ENCODE measurements around the gene CDH12.

The CDH12 gene

DNA sequence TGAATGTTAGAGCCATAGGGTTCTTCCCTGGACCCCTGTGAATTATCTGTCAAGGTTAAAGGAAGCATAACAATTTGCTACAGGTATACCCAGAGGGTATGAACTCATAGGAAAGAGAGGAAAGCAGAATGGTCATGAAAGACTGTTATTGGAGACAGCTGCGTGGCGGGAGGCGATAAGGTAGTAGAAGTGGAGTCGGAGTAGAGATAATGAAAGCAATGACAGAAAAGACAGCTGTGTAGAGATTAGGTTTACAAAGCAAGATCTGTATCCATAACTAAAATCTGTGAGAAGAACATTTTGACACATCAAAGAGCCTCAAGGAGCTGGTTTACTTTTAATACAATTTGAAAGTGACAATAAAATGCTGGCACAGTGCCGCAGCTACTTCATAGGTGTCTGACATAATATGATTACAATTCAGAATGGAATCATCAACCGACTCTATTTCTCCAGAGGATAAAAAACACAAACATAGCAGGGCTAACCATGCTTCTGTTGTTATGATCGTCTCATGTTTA is 603.9 kb downstream of the CDH12 start:
- H3K36me3 ChIP-seq: no peaks in the 10 kb centered on the region
- H3K4me3 ChIP-seq (ENCODE audit: low read depth, low read length): no peak overlapping the region
- H3K27me3 ChIP-seq (ENCODE audit: insufficient read depth, low read depth, severe bottlenecking): no peaks in the 10 kb centered on the region
- DNase-seq: no peak
- H3K27ac ChIP-seq: no peak overlapping the region
- no peaks in the 10 kb centered on the region for H3K9me3 ChIP-seq (ENCODE audit: severe bottlenecking)
- TF ChIP-seq, protein P1, sequence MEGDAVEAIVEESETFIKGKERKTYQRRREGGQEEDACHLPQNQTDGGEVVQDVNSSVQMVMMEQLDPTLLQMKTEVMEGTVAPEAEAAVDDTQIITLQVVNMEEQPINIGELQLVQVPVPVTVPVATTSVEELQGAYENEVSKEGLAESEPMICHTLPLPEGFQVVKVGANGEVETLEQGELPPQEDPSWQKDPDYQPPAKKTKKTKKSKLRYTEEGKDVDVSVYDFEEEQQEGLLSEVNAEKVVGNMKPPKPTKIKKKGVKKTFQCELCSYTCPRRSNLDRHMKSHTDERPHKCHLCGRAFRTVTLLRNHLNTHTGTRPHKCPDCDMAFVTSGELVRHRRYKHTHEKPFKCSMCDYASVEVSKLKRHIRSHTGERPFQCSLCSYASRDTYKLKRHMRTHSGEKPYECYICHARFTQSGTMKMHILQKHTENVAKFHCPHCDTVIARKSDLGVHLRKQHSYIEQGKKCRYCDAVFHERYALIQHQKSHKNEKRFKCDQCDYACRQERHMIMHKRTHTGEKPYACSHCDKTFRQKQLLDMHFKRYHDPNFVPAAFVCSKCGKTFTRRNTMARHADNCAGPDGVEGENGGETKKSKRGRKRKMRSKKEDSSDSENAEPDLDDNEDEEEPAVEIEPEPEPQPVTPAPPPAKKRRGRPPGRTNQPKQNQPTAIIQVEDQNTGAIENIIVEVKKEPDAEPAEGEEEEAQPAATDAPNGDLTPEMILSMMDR (IDR thresholded peaks at IDR 0.05; ENCODE audit: low read depth, low read length): no peak

DNA sequence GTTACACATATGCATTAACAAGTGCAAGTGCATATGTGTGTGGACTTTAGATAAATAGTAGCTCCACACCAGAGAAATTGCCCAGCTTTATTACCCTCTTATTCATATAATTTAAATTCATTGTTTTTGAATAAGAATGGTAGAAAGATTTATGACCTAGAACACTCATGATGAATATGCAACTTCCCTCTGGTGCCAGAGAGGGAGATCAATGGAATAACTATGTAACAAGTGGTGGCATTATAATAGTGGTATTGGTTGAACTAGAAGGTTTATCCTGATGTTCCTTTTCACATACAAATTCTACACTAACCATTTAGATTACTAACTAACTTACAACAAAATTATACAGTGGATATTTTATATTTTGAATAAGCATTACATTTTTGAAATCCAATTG is 607.4 kb downstream of the CDH12 start:
- Histone ChIP-seq H3K4me3 (ENCODE audit: low read depth, low read length) (no peak overlapping the region), H3K36me3 (no peaks in the 10 kb centered on the region), H3K27me3 (ENCODE audit: insufficient read depth, low read depth, severe bottlenecking) (no peaks in the 10 kb centered on the region), H3K9me3 (ENCODE audit: severe bottlenecking) (no peaks in the 10 kb centered on the region), H3K27ac (no peak overlapping the region)
- no peak for DNase-seq
- TF ChIP-seq, protein P1 (IDR thresholded peaks at IDR 0.05; ENCODE audit: low read depth, low read length): no peak

DNA sequence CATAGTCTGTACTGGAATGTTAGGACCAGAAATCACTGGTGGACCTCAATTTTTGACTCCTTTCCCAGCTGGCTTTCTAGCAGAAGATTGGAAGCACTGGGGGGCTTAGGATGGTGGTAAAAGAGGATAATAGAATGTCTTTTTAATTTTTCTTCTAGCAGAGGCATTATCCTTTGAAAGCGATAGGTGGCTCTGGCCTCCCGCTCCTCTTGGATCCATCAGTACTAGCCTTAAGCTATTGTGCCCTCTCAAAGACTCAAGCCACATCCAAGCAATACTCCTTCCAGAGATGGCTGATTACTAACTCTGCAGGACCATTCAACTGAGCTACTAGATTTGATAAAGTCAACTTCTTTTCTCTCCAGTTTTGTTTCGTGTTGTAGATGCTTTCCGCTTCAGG is 610.6 kb downstream of the CDH12 start:
- Histone ChIP-seq H3K36me3 (no peaks in the 10 kb centered on the region), H3K27ac (no peak overlapping the region), H3K27me3 (ENCODE audit: insufficient read depth, low read depth, severe bottlenecking) (no peaks in the 10 kb centered on the region), H3K4me3 (ENCODE audit: low read depth, low read length) (no peak overlapping the region), H3K9me3 (ENCODE audit: severe bottlenecking) (no peaks in the 10 kb centered on the region)
- no peak for DNase-seq
- TF ChIP-seq, protein P1 (IDR thresholded peaks at IDR 0.05; ENCODE audit: low read depth, low read length): no peak

DNA sequence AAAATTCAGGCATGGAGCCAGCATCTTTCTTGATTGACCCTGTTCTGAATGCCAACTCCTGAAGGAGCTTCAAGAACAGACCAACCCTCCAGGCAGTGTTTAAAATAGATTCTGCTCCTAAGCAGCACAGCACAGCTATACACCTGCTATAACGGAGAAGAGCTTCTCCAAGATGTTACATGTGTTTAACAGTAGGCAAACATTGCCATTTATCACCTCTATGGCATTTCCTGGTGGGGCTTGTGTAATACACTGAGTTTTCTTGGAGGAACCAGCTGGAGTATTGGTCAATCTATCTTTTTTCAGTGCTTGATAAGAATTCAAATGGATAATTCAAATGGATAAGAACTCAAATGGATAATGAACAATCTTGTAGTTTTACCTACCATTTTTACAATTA is 615.1 kb downstream of the CDH12 start:
- Histone ChIP-seq H3K9me3 (ENCODE audit: severe bottlenecking) (no peaks in the 10 kb centered on the region), H3K36me3 (no peaks in the 10 kb centered on the region)
- no peak for DNase-seq

DNA sequence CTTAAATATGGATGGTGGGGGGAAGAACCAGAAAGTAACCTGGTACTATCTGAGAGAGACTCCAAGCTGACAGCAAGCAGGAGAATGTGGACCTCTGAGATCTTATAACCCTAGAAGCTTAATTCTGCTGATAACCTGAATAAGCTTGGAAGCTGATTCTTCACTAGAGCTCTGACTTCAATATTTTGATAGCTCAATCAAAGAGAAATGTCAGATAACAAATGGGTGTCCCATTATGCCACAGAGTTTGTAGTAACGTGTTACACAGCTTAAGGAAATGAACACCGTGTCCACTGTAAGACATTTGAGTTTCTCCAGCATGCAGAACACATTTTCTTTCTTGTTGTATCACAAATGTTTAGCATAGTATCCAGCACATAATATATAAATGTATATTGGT is 626.7 kb downstream of the CDH12 start:
- no peak for DNase-seq
- TF ChIP-seq, protein P1 (IDR thresholded peaks at IDR 0.05; ENCODE audit: low read depth, low read length): no peak
- Histone ChIP-seq H3K27ac (no peak overlapping the region), H3K4me3 (ENCODE audit: low read depth, low read length) (no peak overlapping the region), H3K36me3 (no peaks in the 10 kb centered on the region), H3K9me3 (ENCODE audit: severe bottlenecking) (no peaks in the 10 kb centered on the region), H3K27me3 (ENCODE audit: insufficient read depth, low read depth, severe bottlenecking) (no peaks in the 10 kb centered on the region)

More for the DNA sequence above, 615.1 kb downstream of the CDH12 start:
- Histone ChIP-seq H3K27ac (no peak overlapping the region), H3K27me3 (ENCODE audit: insufficient read depth, low read depth, severe bottlenecking) (no peaks in the 10 kb centered on the region), H3K4me3 (ENCODE audit: low read depth, low read length) (no peak overlapping the region)
- TF ChIP-seq, protein P1 (IDR thresholded peaks at IDR 0.05; ENCODE audit: low read depth, low read length): no peak

DNA sequence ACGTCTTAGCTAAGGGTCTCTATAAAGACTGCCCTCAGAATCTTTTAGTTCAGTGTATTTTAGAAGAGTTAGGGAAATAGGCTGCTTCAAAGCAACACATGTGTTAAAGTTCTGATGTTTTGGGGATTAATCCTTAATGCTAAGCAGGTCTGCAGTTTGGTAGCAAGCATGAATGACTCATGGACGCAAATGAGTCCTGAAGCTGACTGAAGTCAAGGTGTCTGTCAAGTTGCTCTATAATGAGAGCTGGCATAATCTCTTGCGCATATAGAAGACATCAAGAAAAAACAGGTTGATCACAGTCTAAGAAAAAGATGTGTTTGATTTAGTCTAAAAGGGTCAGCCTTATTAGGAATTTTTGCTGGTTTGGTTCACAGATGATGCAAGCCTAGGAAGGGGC is 630.1 kb downstream of the CDH12 start:
- Histone ChIP-seq H3K27ac (no peak overlapping the region), H3K9me3 (ENCODE audit: severe bottlenecking) (no peaks in the 10 kb centered on the region), H3K36me3 (no peaks in the 10 kb centered on the region), H3K27me3 (ENCODE audit: insufficient read depth, low read depth, severe bottlenecking) (no peaks in the 10 kb centered on the region), H3K4me3 (ENCODE audit: low read depth, low read length) (no peak overlapping the region)
- DNase-seq: no peak
- TF ChIP-seq, protein P1 (IDR thresholded peaks at IDR 0.05; ENCODE audit: low read depth, low read length): no peak
